IPS DF 6.9 (cell line): ENCODE measurements around the gene NT5E.

ENCODE experiments used
- DNase-seq: peaks from one replicate; pipeline ENCODE4 v3.0.0-alpha.2; 2013; ENCODE audit warnings: low read depth, low spot score
- H3K27ac ChIP-seq: one replicate; pipeline ENCODE4 v1.5.1; 2013; ENCODE audit warnings: low read length, control low read depth
- H3K27me3 ChIP-seq: 2 replicates; pipeline ENCODE4 v1.6.1; 2013; ENCODE audit warnings: mild to moderate bottlenecking, low read length; ENCODE audit not compliant: control insufficient read depth, insufficient read depth
- H3K36me3 ChIP-seq: 2 replicates; pipeline ENCODE4 v1.6.1; 2013; ENCODE audit warnings: low read length; ENCODE audit not compliant: control insufficient read depth, insufficient read depth
- H3K4me1 ChIP-seq: 2 replicates; pipeline ENCODE4 v1.6.1; 2013; ENCODE audit warnings: low read length; ENCODE audit not compliant: control insufficient read depth, insufficient read depth
- H3K4me3 ChIP-seq: 2 replicates; pipeline ENCODE4 v1.5.1; 2013; ENCODE audit warnings: mild to moderate bottlenecking, low read length
- H3K9me3 ChIP-seq: 2 replicates; pipeline ENCODE4 v1.6.1; 2013; ENCODE audit warnings: low read length, inconsistent platforms; ENCODE audit not compliant: control insufficient read depth, insufficient read depth
- WGBS: extraction: QIAGEN DNeasy Blood & Tissue Kit; methylation state at CpG from one replicate; pipeline ENCODE4 v1.1.7; 2013; ENCODE audit warnings: mixed read lengths, missing lambda C conversion rate; ENCODE audit not compliant: insufficient read length, insufficient coverage; 5-methylcytosine and 5-hydroxymethylcytosine counted together

Gene NT5E

GRCh38 chr6:85459224-85459901, 9.5 kb downstream of the NT5E start:
- no CpG with 5 or more reads among the region's 4 CpGs for WGBS
- Histone ChIP-seq H3K9me3 (no peaks in the 10 kb centered on the region), H3K4me3 (no peak overlapping the region), H3K4me1 (peaks cover 1% of the 10 kb centered on the region; the same call in 1 of the 2 replicates), H3K27ac (no peak overlapping the region), H3K27me3 (no peaks in the 10 kb centered on the region), H3K36me3 (no peaks in the 10 kb centered on the region)
- DNase-seq: no peak

GRCh38 chr6:85460154-85460920, 10.5 kb downstream of the NT5E start:
- H3K27ac ChIP-seq: no peak overlapping the region
- H3K36me3 ChIP-seq: no peaks in the 10 kb centered on the region
- no peaks in the 10 kb centered on the region for H3K27me3 ChIP-seq
- no peak overlapping the region for H3K4me3 ChIP-seq
- DNase-seq: no peak
- H3K4me1 ChIP-seq: peaks cover 1% of the 10 kb centered on the region; the same call in 1 of the 2 replicates
- no peaks in the 10 kb centered on the region for H3K9me3 ChIP-seq
- no CpG with 5 or more reads among the region's 4 CpGs for WGBS

GRCh38 chr6:85460921-85461797, 11.3 kb downstream of the NT5E start:
- no peak overlapping the region for H3K4me3 ChIP-seq

GRCh38 chr6:85461798-85462170, 11.9 kb downstream of the NT5E start:
- H3K9me3 ChIP-seq: no peaks in the 10 kb centered on the region
- WGBS: no CpG with 5 or more reads among the region's 4 CpGs
- H3K4me3 ChIP-seq: no peak overlapping the region
- H3K27ac ChIP-seq: no peak overlapping the region
- DNase-seq: no peak
- H3K36me3 ChIP-seq: no peaks in the 10 kb centered on the region
- peaks cover 1% of the 10 kb centered on the region; the same call in 1 of the 2 replicates for H3K4me1 ChIP-seq
- no peaks in the 10 kb centered on the region for H3K27me3 ChIP-seq

More at GRCh38 chr6:85460921-85461797, 11.3 kb downstream of the NT5E start:
- no peak for DNase-seq
- Histone ChIP-seq H3K27ac (no peak overlapping the region), H3K36me3 (no peaks in the 10 kb centered on the region), H3K9me3 (no peaks in the 10 kb centered on the region), H3K4me1 (peaks cover 1% of the 10 kb centered on the region; the same call in 1 of the 2 replicates), H3K27me3 (no peaks in the 10 kb centered on the region)
- no CpG with 5 or more reads among the region's 4 CpGs for WGBS

GRCh38 chr6:85462673-85463072, 12.8 kb downstream of the NT5E start:
- H3K27ac ChIP-seq: no peak overlapping the region
- H3K36me3 ChIP-seq: no peaks in the 10 kb centered on the region
- H3K27me3 ChIP-seq: no peaks in the 10 kb centered on the region
- no peak for DNase-seq
- peaks cover 1% of the 10 kb centered on the region; the same call in 1 of the 2 replicates for H3K4me1 ChIP-seq
- no CpG with 5 or more reads among the region's 2 CpGs for WGBS
- no peak overlapping the region for H3K4me3 ChIP-seq
- no peaks in the 10 kb centered on the region for H3K9me3 ChIP-seq

GRCh38 chr6:85463621-85464259, 13.9 kb downstream of the NT5E start:
- Histone ChIP-seq H3K27me3 (no peaks in the 10 kb centered on the region), H3K4me3 (no peak overlapping the region), H3K36me3 (no peaks in the 10 kb centered on the region), H3K9me3 (no peaks in the 10 kb centered on the region), H3K27ac (no peak overlapping the region), H3K4me1 (peaks cover 1% of the 10 kb centered on the region; the same call in 1 of the 2 replicates)
- WGBS: no CpG with 5 or more reads among the region's 4 CpGs
- no peak for DNase-seq

GRCh38 chr6:85464260-85464644, 14.4 kb downstream of the NT5E start:
- no peaks in the 10 kb centered on the region for H3K9me3 ChIP-seq
- peaks cover 1% of the 10 kb centered on the region; the same call in 1 of the 2 replicates for H3K4me1 ChIP-seq
- no peaks in the 10 kb centered on the region for H3K36me3 ChIP-seq
- no peak overlapping the region for H3K27ac ChIP-seq
- no peak for DNase-seq
- no peaks in the 10 kb centered on the region for H3K27me3 ChIP-seq
- WGBS: no CpG with 5 or more reads among the region's 4 CpGs
- no peak overlapping the region for H3K4me3 ChIP-seq

GRCh38 chr6:85464722-85465150, 14.9 kb downstream of the NT5E start:
- no peak overlapping the region for H3K4me3 ChIP-seq
- H3K27ac ChIP-seq: no peak overlapping the region
- WGBS: no CpG with 5 or more reads among the region's 4 CpGs
- peaks cover 1% of the 10 kb centered on the region; the same call in 1 of the 2 replicates for H3K4me1 ChIP-seq
- no peaks in the 10 kb centered on the region for H3K9me3 ChIP-seq
- no peaks in the 10 kb centered on the region for H3K36me3 ChIP-seq
- no peak for DNase-seq
- H3K27me3 ChIP-seq: no peaks in the 10 kb centered on the region

- H3K36me3 ChIP-seq: no peaks in the 10 kb centered on the region
- H3K27me3 ChIP-seq: no peaks in the 10 kb centered on the region
- no peak for DNase-seq
- H3K4me1 ChIP-seq: 0 out of 2 replicates have a peak, but pooled peaks cover 1% of the 10 kb centered on the region
- H3K4me3 ChIP-seq: no peak overlapping the region
- WGBS: no CpG with 5 or more reads among the region's 2 CpGs
- no peaks in the 10 kb centered on the region for H3K9me3 ChIP-seq
- H3K27ac ChIP-seq: no peak overlapping the region
Observed at GRCh38 chr6:85465762-85466161, 15.9 kb downstream of the NT5E start.

GRCh38 chr6:85468326-85468725, 18.4 kb downstream of the NT5E start:
- Histone ChIP-seq H3K4me1 (0 out of 2 replicates have a peak, but pooled peaks cover 1% of the 10 kb centered on the region), H3K9me3 (no peaks in the 10 kb centered on the region), H3K27me3 (no peaks in the 10 kb centered on the region), H3K27ac (no peak overlapping the region), H3K4me3 (no peak overlapping the region), H3K36me3 (no peaks in the 10 kb centered on the region)
- no peak for DNase-seq
